ENCODE measurements around the gene AOC1.

DNA sequence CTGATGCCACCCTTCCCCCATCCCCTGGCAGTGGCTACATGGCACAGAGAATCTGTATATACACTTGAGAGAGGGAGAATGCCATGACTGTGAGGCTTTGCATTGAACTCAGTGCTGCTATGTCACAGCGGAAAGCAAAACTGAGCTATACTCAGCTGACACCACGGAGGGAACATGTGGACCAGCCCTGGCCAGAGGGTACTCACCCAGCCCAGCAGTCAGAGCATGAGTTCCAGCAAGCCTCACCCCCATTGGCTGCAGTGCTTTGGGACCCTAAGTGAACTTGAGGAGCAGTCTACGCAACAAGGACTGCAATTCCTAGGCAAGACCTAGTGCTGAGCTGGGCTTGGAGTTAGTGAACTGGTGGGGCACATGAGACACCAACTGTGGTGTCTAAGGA, 10.3 kb upstream of the AOC1 start:
- no peak for TF ChIP-seq EZH2 (IDR thresholded peaks at IDR 0.05)
- TF ChIP-seq FOXP2 (optimal IDR thresholded peaks at IDR 0.05; ENCODE audit: control extremely low read depth, extremely low read length, insufficient read depth) = no peak
- TF ChIP-seq POLR2AphosphoS5 (IDR thresholded peaks at IDR 0.05; ENCODE audit: borderline replicate concordance, low read depth, low read length) = no peak

All from SK-N-MC (cell line).